SH-SY5Y (cell line): Measurements from ENCODE around the gene SMARCA2.

Experiments
- GATA2 ChIP-seq: IDR thresholded peaks from 2 replicates; pipeline ENCODE4 v1.6.1; 2011; ENCODE audit warnings: mild to moderate bottlenecking, low read depth, low read length
- GATA3 ChIP-seq: IDR thresholded peaks from 2 replicates; pipeline ENCODE4 v1.6.1; 2011; ENCODE audit warnings: low read depth, mild to moderate bottlenecking, low read length, moderate library complexity

SMARCA2 gene

DNA sequence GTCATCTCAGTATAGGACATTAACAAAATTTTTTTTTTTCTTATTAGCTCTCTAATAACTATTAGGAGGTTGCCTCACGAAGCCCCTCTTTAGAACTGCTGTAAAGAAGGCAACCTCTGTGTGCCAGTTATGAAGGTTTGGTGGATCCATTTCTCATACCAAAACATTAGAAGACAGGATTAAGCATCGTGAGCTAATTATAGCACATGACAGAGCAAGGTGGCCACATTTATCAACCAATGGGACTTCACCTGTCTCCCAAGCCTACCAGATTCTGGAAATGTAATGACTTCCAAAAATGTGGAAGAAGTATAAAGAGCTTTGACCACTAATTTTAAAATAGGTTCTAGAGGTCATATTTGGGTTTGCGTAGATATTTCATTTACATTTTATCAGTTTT, 107.2 kb downstream of the SMARCA2 start:
- TF ChIP-seq GATA2 (no peak), GATA3 (no peak)

DNA sequence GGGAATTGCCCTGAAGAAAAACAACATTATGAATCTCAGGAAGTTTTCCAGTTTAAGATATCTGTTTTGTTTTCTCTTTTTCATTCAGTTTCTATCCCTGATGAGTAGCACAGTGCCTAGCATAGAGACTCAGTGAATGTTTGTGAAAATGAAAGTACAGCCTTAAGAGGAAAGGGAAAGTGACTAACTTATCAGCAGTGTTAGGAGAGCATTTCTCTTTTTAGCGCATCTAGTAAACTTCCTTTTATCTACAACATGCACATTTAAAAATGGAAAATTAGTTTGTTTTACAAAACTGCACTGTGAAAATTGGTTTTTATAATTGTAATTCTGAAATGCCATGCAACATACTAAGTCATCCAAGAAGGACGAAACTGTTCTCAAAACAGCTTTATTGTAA, 110.8 kb downstream of the SMARCA2 start:
- TF ChIP-seq GATA2 (no peak), GATA3 (no peak)

DNA sequence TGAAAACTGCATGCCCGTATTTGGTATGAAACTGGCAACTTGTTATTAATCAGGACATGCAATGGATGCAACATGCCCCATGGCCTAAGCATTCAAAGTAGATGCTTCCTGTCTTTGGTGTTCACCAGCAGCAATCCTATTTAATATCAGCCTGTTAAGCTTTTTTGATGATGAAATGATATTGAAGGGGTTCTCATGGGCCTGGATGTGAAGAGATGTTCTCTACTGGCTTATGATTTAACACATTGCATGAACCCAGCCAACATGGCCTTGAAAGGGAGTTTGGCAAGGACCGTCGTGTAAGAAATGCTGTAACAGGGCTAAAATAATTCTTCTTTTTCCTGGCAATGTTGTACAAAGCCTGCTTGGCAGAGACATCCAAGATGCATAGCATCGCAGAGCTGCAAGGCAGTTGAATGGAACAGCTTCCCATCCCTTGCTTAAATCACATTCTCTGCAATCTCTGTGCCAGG, 111.2 kb downstream of the SMARCA2 start:
- TF ChIP-seq GATA3 = no peak
- no peak for TF ChIP-seq GATA2

DNA sequence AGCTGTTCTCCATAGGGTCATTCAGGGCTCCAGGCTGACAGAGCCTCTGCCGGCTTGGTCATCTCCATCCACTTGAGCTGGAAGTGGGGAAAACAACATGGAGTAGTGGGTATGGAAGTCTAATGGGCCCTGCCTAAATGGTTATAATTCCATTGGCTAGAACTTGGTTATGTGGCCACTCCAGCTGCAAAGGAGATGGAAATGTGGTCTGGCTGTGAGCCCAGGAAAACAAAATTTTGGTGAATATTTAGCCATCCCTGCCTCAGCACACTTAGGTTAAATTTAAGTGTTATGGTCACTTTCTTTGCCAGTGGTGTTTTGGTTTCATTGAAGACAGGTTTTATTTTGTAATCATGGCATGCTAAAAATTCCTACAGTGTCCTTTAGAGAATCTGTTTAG, 112.3 kb downstream of the SMARCA2 start:
- TF ChIP-seq GATA3 = no peak
- TF ChIP-seq GATA2 = no peak

DNA sequence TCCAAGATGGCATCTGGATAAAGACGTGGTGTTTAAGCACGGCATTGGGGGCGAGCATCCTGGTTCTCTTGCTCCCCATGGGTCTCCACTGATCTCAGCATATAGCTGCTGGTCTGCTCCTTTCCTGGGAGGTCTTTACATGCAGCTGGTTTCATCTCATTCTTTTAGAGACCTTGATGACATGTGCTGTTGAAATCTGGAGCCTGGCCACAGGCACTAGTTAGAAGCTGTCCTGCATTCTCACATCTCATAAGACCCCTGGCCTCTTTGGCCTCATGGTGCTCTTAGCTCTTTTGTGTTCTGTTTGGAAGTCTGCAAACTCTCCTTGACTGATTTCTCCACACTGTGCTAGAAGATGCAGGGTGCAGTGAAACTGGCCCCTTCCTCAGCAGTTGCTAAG, 113.0 kb downstream of the SMARCA2 start:
- no peak for TF ChIP-seq GATA3
- no peak for TF ChIP-seq GATA2

DNA sequence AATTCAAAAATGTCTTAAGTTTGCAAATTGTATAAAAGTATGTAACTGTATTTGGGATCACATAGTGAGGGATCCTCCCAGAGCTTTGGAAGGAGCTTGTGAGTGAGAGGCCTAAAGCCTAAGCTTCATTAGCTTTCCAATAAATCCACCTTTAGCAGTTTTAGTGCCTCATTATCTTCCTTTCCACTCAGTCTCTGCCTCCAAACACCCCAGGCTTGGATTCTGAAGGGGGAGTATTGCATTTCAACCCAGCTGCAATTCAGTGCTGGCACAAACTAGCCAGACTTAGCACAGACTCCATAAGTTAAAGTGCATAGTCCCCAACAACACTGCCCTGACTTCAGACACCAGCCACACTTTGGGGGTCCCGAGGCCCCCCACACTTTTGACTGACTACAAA, 113.5 kb downstream of the SMARCA2 start:
- TF ChIP-seq GATA2 (no peak), GATA3 (no peak)

DNA sequence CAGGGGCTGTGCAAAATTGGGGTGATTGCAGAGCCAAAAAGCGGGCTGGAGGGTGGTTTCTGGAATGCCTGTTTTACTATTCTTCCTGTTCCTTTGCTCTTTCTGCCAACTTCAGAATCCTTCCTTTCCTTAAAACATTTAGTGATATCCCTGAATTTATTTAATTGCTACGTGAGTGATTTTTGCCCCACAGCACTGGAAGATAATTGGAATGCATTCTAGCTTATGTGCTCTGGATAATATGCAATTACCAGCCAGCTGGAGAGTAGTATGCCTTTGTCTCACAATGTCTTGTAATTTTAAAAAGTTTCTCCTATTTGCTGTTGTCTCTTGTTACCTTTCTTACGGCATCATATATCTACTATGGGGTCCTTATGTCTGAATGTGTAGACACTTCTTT, 115.8 kb downstream of the SMARCA2 start:
- no peak for TF ChIP-seq GATA3
- no peak for TF ChIP-seq GATA2

DNA sequence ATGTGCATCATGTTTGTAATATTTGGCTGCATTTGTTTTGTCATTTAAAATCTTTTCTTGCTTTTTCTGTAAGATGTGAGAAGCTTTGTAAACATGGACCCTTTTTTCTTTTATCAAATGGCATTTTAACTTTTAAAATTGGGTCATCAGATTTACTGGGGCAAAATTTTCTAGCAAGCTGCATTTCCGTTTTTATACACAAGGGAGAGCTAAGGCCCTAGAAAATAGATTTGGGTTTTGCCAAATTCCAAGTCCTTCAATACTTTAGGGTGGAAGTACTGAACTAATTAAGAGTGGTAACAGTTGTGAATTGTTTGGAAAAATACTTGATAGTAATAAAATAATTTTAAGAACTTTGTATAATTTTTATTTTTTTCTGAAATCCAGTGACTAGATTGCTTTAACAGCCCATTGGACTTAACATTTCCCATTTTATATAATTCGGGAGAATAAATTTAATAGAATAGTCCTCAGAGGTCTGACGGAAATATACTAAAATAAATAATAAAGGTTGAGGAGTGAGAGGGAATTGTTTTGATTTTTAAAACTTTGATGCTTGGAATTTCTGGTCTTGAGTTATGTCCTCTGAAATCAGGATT, 117.4 kb downstream of the SMARCA2 start:
- TF ChIP-seq GATA2 = no peak
- no peak for TF ChIP-seq GATA3

DNA sequence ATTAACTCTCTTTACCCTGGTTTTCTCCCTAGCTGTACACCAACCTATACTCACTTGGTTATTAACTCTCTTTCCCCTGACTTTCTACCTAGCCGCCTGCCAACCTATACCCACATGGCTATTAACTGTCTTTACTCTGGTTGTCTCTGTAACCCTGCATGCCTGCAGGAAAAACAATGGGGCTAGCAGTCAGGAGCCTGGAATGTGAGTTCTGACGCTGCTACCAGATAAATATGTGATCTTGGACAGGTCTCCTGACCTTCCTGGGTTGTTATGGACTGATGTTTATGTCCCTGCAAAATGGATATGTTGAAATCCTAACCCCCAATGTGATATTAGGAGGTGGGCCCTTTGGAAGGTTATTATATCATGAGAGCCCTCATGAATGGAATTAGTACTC, 119.2 kb downstream of the SMARCA2 start:
- TF ChIP-seq GATA2 (no peak), GATA3 (no peak)

DNA sequence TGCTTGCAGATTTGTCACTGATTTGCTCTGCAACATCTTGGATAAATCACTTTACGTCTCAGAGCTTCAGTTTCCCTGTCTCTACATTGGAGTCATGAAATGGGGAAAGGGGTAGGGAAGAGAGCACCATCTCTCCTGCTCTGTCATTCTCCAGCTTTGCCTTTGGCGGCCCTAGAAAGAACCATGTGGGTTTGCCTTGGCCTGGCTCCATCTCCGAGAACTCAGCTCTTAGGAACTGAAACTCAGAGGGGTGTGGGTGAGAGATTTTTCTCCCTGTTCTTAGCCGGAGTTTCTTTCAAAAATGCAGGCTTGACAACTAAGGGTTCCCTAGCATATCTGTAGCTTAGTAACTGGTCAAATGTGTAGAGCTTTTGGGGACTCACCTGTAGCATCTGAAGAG, 123.5 kb downstream of the SMARCA2 start:
- TF ChIP-seq GATA3 = no peak
- TF ChIP-seq GATA2 = no peak

DNA sequence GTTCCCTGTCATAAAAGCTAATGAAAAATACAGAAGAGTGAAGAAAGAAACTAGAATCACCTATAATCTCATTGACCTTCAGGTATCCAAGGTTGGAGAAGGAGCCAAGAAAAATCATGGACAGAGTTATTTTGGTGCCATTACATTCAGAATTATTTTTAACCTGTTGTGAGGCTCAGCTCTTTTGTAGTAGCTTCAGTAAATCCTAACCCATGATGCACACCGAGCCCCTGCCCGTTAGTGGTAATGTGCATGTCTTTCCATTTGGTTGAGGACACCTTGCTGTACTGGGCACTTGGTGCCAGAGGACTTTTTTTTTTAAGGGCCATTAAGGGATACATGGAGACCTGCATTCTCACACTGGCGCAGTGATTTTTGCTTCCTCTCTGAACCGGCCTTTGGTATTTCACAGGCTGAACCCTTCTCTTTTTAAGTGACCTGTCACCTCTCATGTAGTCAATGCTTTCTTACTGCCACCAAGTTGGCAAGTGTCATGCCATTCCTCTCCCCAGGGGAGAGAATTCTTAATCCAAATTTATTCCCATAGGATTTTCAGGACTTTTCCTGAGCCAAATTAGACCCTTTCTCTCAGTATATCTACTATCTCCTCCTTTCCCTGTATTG, 125.6 kb downstream of the SMARCA2 start:
- TF ChIP-seq GATA3 (no peak), GATA2 (no peak)

DNA sequence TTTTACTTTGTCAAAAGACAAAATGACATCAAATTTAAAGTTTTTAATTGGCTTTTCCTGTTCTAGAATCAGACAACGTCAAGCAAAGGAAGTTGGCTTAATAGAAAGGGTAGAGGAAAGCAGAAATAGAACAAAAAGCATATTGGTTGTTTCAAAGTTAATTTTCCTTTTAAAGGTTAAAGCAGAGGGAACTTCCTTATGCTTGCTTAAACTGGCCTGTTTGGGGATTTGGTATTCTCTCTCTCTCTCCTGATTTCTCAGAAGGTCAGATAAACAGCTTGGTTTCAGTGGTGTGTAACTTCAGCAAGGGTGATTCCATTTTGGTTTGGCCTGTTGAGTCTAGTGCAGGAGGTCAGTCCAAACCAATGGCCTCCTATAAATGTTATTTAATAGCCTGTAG, 127.1 kb downstream of the SMARCA2 start:
- TF ChIP-seq GATA2 = no peak
- no peak for TF ChIP-seq GATA3

DNA sequence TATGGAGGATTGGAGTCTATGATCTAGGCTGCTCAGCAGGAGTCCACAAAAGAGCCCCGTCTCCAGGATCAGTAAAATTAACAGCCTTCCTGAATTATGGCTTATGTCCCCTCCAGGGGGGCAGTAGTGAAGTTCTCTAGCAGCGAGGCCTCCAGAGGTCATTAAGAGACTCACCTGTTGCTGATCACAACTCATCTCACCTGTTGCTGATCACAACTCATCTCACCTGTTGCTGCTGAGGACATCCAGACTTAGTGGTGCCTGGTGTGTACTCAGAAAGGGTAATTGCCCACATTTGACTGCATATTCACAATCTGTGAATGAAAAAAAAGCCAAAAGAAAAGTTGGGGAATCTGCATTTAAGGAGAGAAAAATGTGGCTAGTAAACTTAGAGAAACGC, 129.5 kb downstream of the SMARCA2 start:
- TF ChIP-seq GATA2 (no peak), GATA3 (no peak)

DNA sequence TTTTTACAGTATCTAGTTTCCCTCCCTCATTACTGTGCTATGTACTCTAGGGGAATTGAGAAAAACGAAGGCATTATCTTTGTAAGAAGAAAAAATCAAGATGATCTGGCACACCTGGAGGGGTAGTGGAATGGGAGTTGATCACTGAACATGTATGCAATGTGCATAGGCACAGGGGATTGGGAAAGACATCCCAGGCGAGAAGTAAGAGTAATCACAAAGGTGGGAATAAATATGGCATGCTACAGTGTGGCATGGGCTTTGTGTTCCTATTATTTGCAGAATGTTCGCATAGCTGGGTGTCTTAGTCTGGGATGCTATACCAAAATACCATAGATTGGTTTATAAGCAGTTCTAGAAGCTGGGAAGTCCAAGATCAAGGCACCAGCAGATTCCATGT, 130.6 kb downstream of the SMARCA2 start:
- TF ChIP-seq GATA2 (no peak), GATA3 (no peak)

DNA sequence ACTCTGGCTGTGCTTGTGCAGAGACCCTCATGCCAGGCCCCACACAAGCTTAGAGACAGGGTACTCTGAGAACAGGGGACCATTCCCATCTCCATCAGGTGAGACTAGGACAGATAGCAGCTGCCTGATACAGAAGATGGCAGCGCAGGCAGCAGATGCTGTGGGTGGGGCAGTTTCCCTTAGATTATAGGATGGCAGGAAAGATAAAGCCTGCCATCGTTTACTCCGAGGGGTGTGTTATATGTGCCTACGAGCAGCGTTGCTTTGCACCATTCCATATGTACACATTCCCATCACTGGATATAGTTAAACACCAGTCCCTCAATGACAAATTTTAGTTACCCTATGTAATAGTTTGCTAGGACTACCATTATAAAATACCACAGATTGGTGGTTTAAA, 135.2 kb downstream of the SMARCA2 start:
- TF ChIP-seq GATA3 (no peak), GATA2 (no peak)
